IMR-90 (cell line): ENCODE data around the gene PTGDR. TPM values are rescaled to one million over a fixed set of nuclear protein-coding genes. Genes with fewer than 3 reads are reported as not detected.

Experiments
- ATAC-seq: fragments of 200-7000 bp; cut with Tn5 transposase; 2 replicates; pipeline ENCODE4 v1.9.1; 2020; ENCODE audit warnings: low read depth, mild to moderate bottlenecking, moderate library complexity
- BruUV-seq: library from RNA; stranded (reverse); fragments of 400-500 nt; replicated peaks from 2 replicates; lab custom pipeline; 2021; lab: Mats Ljungman, UMichigan
- CTCF ChIA-PET: fragments of 300-600 bp; formaldehyde crosslinking; extraction: SDS; loops from one replicate; lab custom pipeline; 2021; ENCODE audit warnings: antibody characterized with exemption; lab: Yijun Ruan, JAX
- POLR2A ChIA-PET: fragments of 300-600 bp; sonication (Branson Sonifier 250); formaldehyde crosslinking; loops from one replicate; lab custom pipeline; 2022; ENCODE audit warnings: antibody characterized with exemption; ENCODE audit not compliant: unreplicated experiment; lab: Charles Lee
- DNase-seq: peaks from one replicate; pipeline ENCODE4 v3.0.0; 2013
- H2AFZ ChIP-seq: replicated peaks from 2 replicates; pipeline ENCODE3; 2013; ENCODE audit warnings: low read length, mild to moderate bottlenecking; ENCODE audit not compliant: poor library complexity
- H2AK5ac ChIP-seq: 2 replicates; pipeline ENCODE4 v1.6.1; 2013; ENCODE audit warnings: low read depth, low read length, inconsistent platforms
- H2AK9ac ChIP-seq: replicated peaks from 2 replicates; pipeline ENCODE3; 2013; ENCODE audit warnings: mild to moderate bottlenecking, low read depth, low read length, moderate library complexity; ENCODE audit not compliant: poor library complexity
- H2BK120ac ChIP-seq: 2 replicates; pipeline ENCODE4 v1.6.1; 2013; ENCODE audit warnings: low read depth, low read length, inconsistent platforms
- H2BK15ac ChIP-seq: 3 replicates; pipeline ENCODE4 v1.6.1; 2013; ENCODE audit warnings: low read depth, low read length, inconsistent platforms
- H2BK20ac ChIP-seq: 2 replicates; pipeline ENCODE4 v1.6.1; 2013; ENCODE audit warnings: low read depth, mild to moderate bottlenecking, inconsistent platforms, low read length, moderate library complexity
- H2BK5ac ChIP-seq: 2 replicates; pipeline ENCODE4 v1.6.1; 2013; ENCODE audit warnings: mild to moderate bottlenecking, low read depth, low read length, inconsistent platforms; ENCODE audit not compliant: poor library complexity, severe bottlenecking
- H3K14ac ChIP-seq: replicated peaks from 2 replicates; pipeline ENCODE4 v1.6.1; 2013; ENCODE audit warnings: low read depth, low read length, inconsistent platforms
- H3K18ac ChIP-seq: 2 replicates; pipeline ENCODE4 v1.6.1; 2013; ENCODE audit warnings: low read depth, low read length, control low read depth
- H3K23ac ChIP-seq: 2 replicates; pipeline ENCODE4 v1.6.1; 2013; ENCODE audit warnings: low read depth, low read length, inconsistent platforms
- H3K27ac ChIP-seq: 2 replicates; pipeline ENCODE4 v1.5.1; 2013; ENCODE audit warnings: mild to moderate bottlenecking, control low read depth, low read length; ENCODE audit not compliant: insufficient read depth
- H3K27me3 ChIP-seq: 2 replicates; pipeline ENCODE4 v1.6.1; 2013; ENCODE audit warnings: low read length; ENCODE audit not compliant: control insufficient read depth, insufficient read depth
- H3K36me3 ChIP-seq: 2 replicates; pipeline ENCODE4 v1.6.1; 2013; ENCODE audit warnings: low read length, mixed read lengths; ENCODE audit not compliant: control insufficient read depth, insufficient read depth
- H3K4ac ChIP-seq: 2 replicates; pipeline ENCODE4 v1.6.1; 2013; ENCODE audit warnings: low read depth, low read length, inconsistent platforms
- H3K4me1 ChIP-seq: 2 replicates; pipeline ENCODE4 v1.6.1; 2013; ENCODE audit warnings: low read length, mixed read lengths; ENCODE audit not compliant: control insufficient read depth, insufficient read depth
- H3K4me2 ChIP-seq: 2 replicates; pipeline ENCODE4 v1.6.1; 2013; ENCODE audit warnings: low read depth, mild to moderate bottlenecking, control low read depth, low read length, moderate library complexity
- H3K4me3 ChIP-seq: 2 replicates; pipeline ENCODE4 v1.5.1; 2013; ENCODE audit warnings: low read depth, mild to moderate bottlenecking, control low read depth, low read length, moderate library complexity; ENCODE audit not compliant: insufficient read depth
- H3K56ac ChIP-seq: 2 replicates; pipeline ENCODE4 v1.6.1; 2013; ENCODE audit warnings: low read length, inconsistent platforms; ENCODE audit not compliant: insufficient read depth; ENCODE audit errors: extremely low read depth
- H3K79me1 ChIP-seq, 2 experiments: 2 replicates each; pipeline ENCODE4 v1.6.1; 2013; ENCODE audit warnings: low read length in 2 of 2, inconsistent platforms in 1 of 2, low read depth in 1 of 2
- H3K9ac ChIP-seq: 2 replicates; pipeline ENCODE4 v1.6.1; 2013; ENCODE audit warnings: low read depth, low read length, control low read depth
- H3K9me1 ChIP-seq: 2 replicates; pipeline ENCODE4 v1.6.1; 2013; ENCODE audit warnings: low read length, inconsistent platforms; ENCODE audit not compliant: insufficient read depth
- H3K9me3 ChIP-seq: 2 replicates; pipeline ENCODE4 v1.6.1; 2013; ENCODE audit warnings: low read length; ENCODE audit not compliant: control insufficient read depth, insufficient read depth
- H4K20me1 ChIP-seq: 2 replicates; pipeline ENCODE4 v1.6.1; 2013; ENCODE audit warnings: low read length, inconsistent platforms; ENCODE audit not compliant: insufficient read depth
- H4K5ac ChIP-seq: 2 replicates; pipeline ENCODE4 v1.6.1; 2013; ENCODE audit warnings: mild to moderate bottlenecking, low read depth, low read length, control low read depth
- H4K8ac ChIP-seq, 2 experiments: 2 replicates each; pipeline ENCODE4 v1.6.1; 2013; ENCODE audit warnings: low read depth in 2 of 2, low read length in 2 of 2, control low read depth in 1 of 2, inconsistent platforms in 1 of 2
- H4K91ac ChIP-seq: 2 replicates; pipeline ENCODE4 v1.6.1; 2013; ENCODE audit warnings: low read depth, low read length, inconsistent platforms; ENCODE audit not compliant: insufficient read depth
- NFE2L2 ChIP-seq: fragments of 150-350 bp; IDR thresholded peaks from 2 replicates; pipeline ENCODE4 v1.6.1; 2016; ENCODE audit warnings: low read depth, mild to moderate bottlenecking, low read length
- WGBS, 2 experiments: methylation state at CpG; one replicate each; pipeline versions ENCODE4 v1.1.5 to v1.1.7; 2013; ENCODE audit warnings: missing lambda C conversion rate in 2 of 2; ENCODE audit not compliant: insufficient read length in 1 of 2; ENCODE audit errors: extremely low coverage in 2 of 2; 5-methylcytosine and 5-hydroxymethylcytosine counted together
- dilution Hi-C: fragments of 300-500 bp; cut with HindIII; formaldehyde crosslinking; loops from one replicate; pipeline ENCODE4 v1.14.3; 2018; ENCODE audit warnings: low sequenced_read_pairs; ENCODE audit not compliant: unreplicated experiment
- in situ Hi-C: fragments of 300-500 bp; cut with MboI; formaldehyde crosslinking; loops from 3 replicates; pipeline ENCODE4 v1.14.3; 2019; ENCODE audit warnings: low sequenced_read_pairs, inconsistent platforms, mixed read lengths
- intact Hi-C: fragments of 100-400 bp; cut with micrococcal nuclease; formaldehyde crosslinking; loops from 2 replicates; pipeline ENCODE4 v1.10.0; 2022
- polyA plus RNA-seq, 3 experiments: library from polyadenylated mRNA; depleted of rRNA; stranded (reverse); fragments of >200 nt; gene quantifications; 2 replicates each; pipeline ENCODE4 v1.2.3, GENCODE V29; 2012; ENCODE audit warnings: low replicate concordance in 1 of 3
- total RNA-seq: library from RNA; depleted of rRNA; stranded (reverse); fragments of >200 nt; gene quantifications from 2 replicates; pipeline ENCODE4 v1.2.3, GENCODE V29; 2012

Gene PTGDR
- total and polyA plus RNA-seq, 2 of the 4 experiments (the other 2 are of a cell fraction), result not detected

DNA sequence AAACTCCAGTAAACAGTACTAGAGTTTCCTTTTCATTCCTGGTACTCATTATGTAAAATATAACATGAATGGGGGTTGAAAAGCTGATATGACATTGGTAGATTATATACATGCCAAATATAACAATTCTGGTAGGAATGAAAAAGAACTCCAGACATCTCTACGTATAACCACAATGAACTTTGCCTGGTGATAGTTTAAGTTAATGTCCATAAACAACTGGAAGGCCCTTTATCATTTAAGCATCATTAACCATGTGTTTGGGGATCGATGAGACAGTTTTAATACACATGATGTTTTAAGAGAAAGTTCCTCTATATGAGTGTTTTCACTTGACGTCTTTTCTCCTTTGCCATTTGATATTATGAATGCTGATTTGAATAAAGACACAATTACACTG, 52.4 kb downstream of the PTGDR start:
- Histone ChIP-seq H3K23ac (no peak overlapping the region), H3K56ac (no peak overlapping the region), H4K8ac (no peak overlapping the region), H3K4ac (no peak overlapping the region), H3K14ac (no peak overlapping the region), H2AK5ac (no peak overlapping the region), H2BK15ac (no peak overlapping the region), H3K4me3 (no peak overlapping the region), H3K4me2 (peak overlapping the region; percentile 79), H4K91ac (no peak overlapping the region), H3K9ac (no peak overlapping the region), H3K27ac (peak overlapping the region; percentile 77; the same call in 1 of the 2 replicates), H4K5ac (no peak overlapping the region), H3K79me1 (peaks cover 14 to 76% of the 10 kb centered on the region in 2 experiments), H2BK20ac (no peak overlapping the region), H2AK9ac (no peak overlapping the region), H4K20me1 (peaks cover 8% of the 10 kb centered on the region), H2BK120ac (peak overlapping the region; percentile 47; the same call in 1 of the 2 replicates), H3K18ac (peak overlapping the region; percentile 20; the same call in 1 of the 2 replicates), H3K4me1 (peaks cover 9% of the 10 kb centered on the region), H3K9me3 (peaks cover 3% of the 10 kb centered on the region; the same call in 1 of the 2 replicates), H3K36me3 (peaks cover 18% of the 10 kb centered on the region), H3K27me3 (no peaks in the 10 kb centered on the region), H3K9me1 (peaks cover 13% of the 10 kb centered on the region), H2AFZ (no peak overlapping the region), H2BK5ac (peak overlapping the region; percentile 64)
- POLR2A ChIA-PET, result no interaction called here
- BruUV-seq, result no TSS peak
- DNase-seq, result no peak
- in situ Hi-C loops, result loop anchor here (10.0 to 25.0 kb wide), 2 partner anchors 135 to 367 kb away; partner anchors contain the start of gene ERO1A
- no peak for TF ChIP-seq NFE2L2
- WGBS, 2 experiments, result no CpG with 5 or more reads among the region's 3 CpGs
- ATAC-seq, result no peak
- intact Hi-C loops, result loop anchor here (5.0 kb wide), 3 partner anchors 82 to 232 kb away; partner anchors contain the start of genes GPR137C and TXNDC16
- dilution Hi-C loops, result no loop called here
- CTCF ChIA-PET, result interaction anchor here (1.2 kb wide), 1 partner anchor 20 kb away, joined by 3 read pairs; no protein-coding TSS in a partner anchor
